ENCODE measurements around the gene CHID1.

Gene CHID1

GRCh38 chr11:871472-871871 lies 39.1 kb downstream of the CHID1 start:
- Histone ChIP-seq H3K27me3 (replicated peaks; ENCODE audit: control insufficient read depth, insufficient read depth, low read length) (no peaks in the 10 kb centered on the region), H3K4me3 (replicated peaks; ENCODE audit: low read depth, low read length) (no peak overlapping the region), H3K36me3 (ENCODE audit: control insufficient read depth, insufficient read depth, low read length) (no peaks in the 10 kb centered on the region; the same call in none of the 2 replicates)
- DNase-seq (ENCODE audit: extremely low read depth, insufficient read length) = no peak
- TF ChIP-seq CTCF (IDR thresholded peaks at IDR 0.05; ENCODE audit: insufficient read depth, low read length, poor library complexity, severe bottlenecking) = no peak

GRCh38 chr11:870418-870817 lies 40.2 kb downstream of the CHID1 start:
- H3K36me3 ChIP-seq (ENCODE audit: control insufficient read depth, insufficient read depth, low read length) = no peaks in the 10 kb centered on the region; the same call in none of the 2 replicates
- no peak for DNase-seq (ENCODE audit: extremely low read depth, insufficient read length)
- H3K4me3 ChIP-seq (replicated peaks; ENCODE audit: low read depth, low read length) = no peak overlapping the region
- no peak for TF ChIP-seq CTCF (IDR thresholded peaks at IDR 0.05; ENCODE audit: insufficient read depth, low read length, poor library complexity, severe bottlenecking)
- no peaks in the 10 kb centered on the region for H3K27me3 ChIP-seq (replicated peaks; ENCODE audit: control insufficient read depth, insufficient read depth, low read length)

- DNase-seq (ENCODE audit: extremely low read depth, insufficient read length) = no peak
- Histone ChIP-seq H3K27me3 (replicated peaks; ENCODE audit: control insufficient read depth, insufficient read depth, low read length) (no peaks in the 10 kb centered on the region), H3K4me3 (replicated peaks; ENCODE audit: low read depth, low read length) (no peak overlapping the region), H3K36me3 (ENCODE audit: control insufficient read depth, insufficient read depth, low read length) (no peaks in the 10 kb centered on the region; the same call in none of the 2 replicates)
- no peak for TF ChIP-seq CTCF (IDR thresholded peaks at IDR 0.05; ENCODE audit: insufficient read depth, low read length, poor library complexity, severe bottlenecking)
Observed at GRCh38 chr11:870127-870413, 40.5 kb downstream of the CHID1 start.

- H3K27me3 ChIP-seq (replicated peaks; ENCODE audit: control insufficient read depth, insufficient read depth, low read length) = no peaks in the 10 kb centered on the region
- no peak for DNase-seq (ENCODE audit: extremely low read depth, insufficient read length)
- H3K36me3 ChIP-seq (ENCODE audit: control insufficient read depth, insufficient read depth, low read length) = no peaks in the 10 kb centered on the region; the same call in 1 of the 2 replicates
- TF ChIP-seq CTCF (IDR thresholded peaks at IDR 0.05; ENCODE audit: insufficient read depth, low read length, poor library complexity, severe bottlenecking) = no peak
- H3K4me3 ChIP-seq (replicated peaks; ENCODE audit: low read depth, low read length) = no peak overlapping the region
Observed at GRCh38 chr11:869399-870126, 41.0 kb downstream of the CHID1 start.

- H3K4me3 ChIP-seq (replicated peaks; ENCODE audit: low read depth, low read length) = no peak overlapping the region
- H3K36me3 ChIP-seq (ENCODE audit: control insufficient read depth, insufficient read depth, low read length) = no peaks in the 10 kb centered on the region; the same call in 1 of the 2 replicates
- no peak for DNase-seq (ENCODE audit: extremely low read depth, insufficient read length)
- no peak for TF ChIP-seq CTCF (IDR thresholded peaks at IDR 0.05; ENCODE audit: insufficient read depth, low read length, poor library complexity, severe bottlenecking)
- H3K27me3 ChIP-seq (replicated peaks; ENCODE audit: control insufficient read depth, insufficient read depth, low read length) = no peaks in the 10 kb centered on the region
Observed at GRCh38 chr11:868802-869201, 41.8 kb downstream of the CHID1 start.

GRCh38 chr11:868394-868793 lies 42.2 kb downstream of the CHID1 start:
- H3K4me3 ChIP-seq (replicated peaks; ENCODE audit: low read depth, low read length) = no peak overlapping the region

More at GRCh38 chr11:868394-868793, 42.2 kb downstream of the CHID1 start:
- Histone ChIP-seq H3K27me3 (replicated peaks; ENCODE audit: control insufficient read depth, insufficient read depth, low read length) (no peaks in the 10 kb centered on the region), H3K36me3 (ENCODE audit: control insufficient read depth, insufficient read depth, low read length) (no peaks in the 10 kb centered on the region; the same call in 1 of the 2 replicates)
- no peak for DNase-seq (ENCODE audit: extremely low read depth, insufficient read length)
- TF ChIP-seq CTCF (IDR thresholded peaks at IDR 0.05; ENCODE audit: insufficient read depth, low read length, poor library complexity, severe bottlenecking) = no peak
